ENCODE measurements around the gene HEMK1. TPM values are rescaled to one million over a fixed set of nuclear protein-coding genes. Genes with fewer than 3 reads are reported as not detected.
A peak's percentile ranks its signal among the peaks of the same experiment; 100 is the strongest.

HEMK1 gene
- total and polyA plus RNA-seq, 2 donors (not counting 1 experiment from before 2014, with no cell fraction given) = 34.2 to 43.0 TPM

DNA sequence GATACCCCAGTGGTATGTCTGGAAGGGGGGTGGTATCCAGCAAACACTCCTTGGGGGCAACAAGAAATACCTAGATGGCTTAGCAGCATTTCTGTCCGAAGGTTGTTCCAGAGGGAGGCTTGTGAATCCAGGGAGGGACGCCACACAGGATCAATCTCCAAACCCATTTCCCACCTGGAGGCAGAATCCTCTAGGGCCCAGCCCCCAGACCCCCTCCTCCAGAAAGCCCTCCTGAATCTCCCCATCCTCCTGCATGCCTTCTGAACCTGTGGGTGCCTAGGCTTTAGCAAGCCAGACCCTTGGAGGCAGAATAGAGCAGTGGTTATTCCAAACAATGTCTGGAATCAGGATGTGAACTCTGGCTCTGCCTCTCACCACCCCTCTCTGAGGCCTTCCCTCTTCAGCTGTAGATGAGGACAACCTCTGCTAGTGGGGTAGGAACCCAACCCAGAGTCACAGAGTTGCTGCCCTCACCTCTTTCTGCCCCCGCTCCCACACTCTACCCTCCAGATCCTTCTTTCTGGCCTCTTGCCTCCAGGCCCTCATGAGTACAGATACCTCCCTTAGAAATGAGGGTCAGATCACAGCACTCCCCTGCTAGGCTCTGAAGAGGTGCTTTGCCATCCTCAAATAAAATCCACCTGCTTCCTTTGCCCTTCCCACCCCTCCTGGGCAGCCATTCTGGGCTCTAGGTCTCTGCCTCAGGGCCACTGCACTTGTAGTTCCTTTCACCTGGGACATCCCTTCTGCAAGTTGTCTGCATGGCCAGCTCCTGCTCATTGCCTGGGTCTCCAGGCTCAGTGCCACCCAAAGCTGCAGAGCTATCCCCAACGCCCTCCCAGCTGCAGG, 34.2 kb downstream of the HEMK1 start:
- Mint-ChIP-seq H3K4me3 (no peak overlapping the region), H3K27me3 (no peaks in the 10 kb centered on the region), H3K27ac (no peak overlapping the region), H3K9me3 (ENCODE audit: insufficient read depth) (no peaks in the 10 kb centered on the region), H3K4me1 (peaks cover 42% of the 10 kb centered on the region)
- ATAC-seq (ENCODE audit: low read depth) = no peak
- DNase-seq = no peak
- TF ChIP-seq, protein P1, sequence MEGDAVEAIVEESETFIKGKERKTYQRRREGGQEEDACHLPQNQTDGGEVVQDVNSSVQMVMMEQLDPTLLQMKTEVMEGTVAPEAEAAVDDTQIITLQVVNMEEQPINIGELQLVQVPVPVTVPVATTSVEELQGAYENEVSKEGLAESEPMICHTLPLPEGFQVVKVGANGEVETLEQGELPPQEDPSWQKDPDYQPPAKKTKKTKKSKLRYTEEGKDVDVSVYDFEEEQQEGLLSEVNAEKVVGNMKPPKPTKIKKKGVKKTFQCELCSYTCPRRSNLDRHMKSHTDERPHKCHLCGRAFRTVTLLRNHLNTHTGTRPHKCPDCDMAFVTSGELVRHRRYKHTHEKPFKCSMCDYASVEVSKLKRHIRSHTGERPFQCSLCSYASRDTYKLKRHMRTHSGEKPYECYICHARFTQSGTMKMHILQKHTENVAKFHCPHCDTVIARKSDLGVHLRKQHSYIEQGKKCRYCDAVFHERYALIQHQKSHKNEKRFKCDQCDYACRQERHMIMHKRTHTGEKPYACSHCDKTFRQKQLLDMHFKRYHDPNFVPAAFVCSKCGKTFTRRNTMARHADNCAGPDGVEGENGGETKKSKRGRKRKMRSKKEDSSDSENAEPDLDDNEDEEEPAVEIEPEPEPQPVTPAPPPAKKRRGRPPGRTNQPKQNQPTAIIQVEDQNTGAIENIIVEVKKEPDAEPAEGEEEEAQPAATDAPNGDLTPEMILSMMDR (IDR thresholded peaks at IDR 0.05) = no peak
- no peak for TF ChIP-seq EZH2 (IDR thresholded peaks at IDR 0.05; ENCODE audit: borderline replicate concordance, insufficient read depth, low read depth, low read length, poor library complexity, severe bottlenecking)
- H3K9me3 ChIP-seq (ENCODE audit: control extremely low read depth in 1 of 3, control insufficient read depth in 2 of 3, insufficient read depth in 1 of 3, low read length in 2 of 3) = no peaks in the 10 kb centered on the region
- intact Hi-C loops (cut with micrococcal nuclease) = no loop called here
- H3K9ac ChIP-seq (ENCODE audit: low read length) = no peak overlapping the region
- no peaks in the 10 kb centered on the region for H3K27me3 ChIP-seq (replicated peaks in 1 of 4; ENCODE audit: control extremely low read depth in 1 of 4, control insufficient read depth in 3 of 4, insufficient read depth in 4 of 4, low read length in 3 of 4)
- ChIA-PET CTCF (interaction anchor here (0.6 to 17.6 kb wide), 3 partner anchors 10 to 1771 kb away, joined by 3 to 541 read pairs (median 4); partner anchors contain the start of genes C3orf18 and HEMK1), POLR2A (no interaction called here)
- H3K79me2 ChIP-seq (ENCODE audit: control insufficient read depth, insufficient read depth, low read length) = no peaks in the 10 kb centered on the region
- H2AFZ ChIP-seq (ENCODE audit: insufficient read depth, low read depth, low read length, poor library complexity, severe bottlenecking) = no peak overlapping the region
- no peak overlapping the region for H3K27ac ChIP-seq (ENCODE audit: low read length in 2 of 2)
- peaks cover 39 to 50% of the 10 kb centered on the region in 2 donors for H3K4me1 ChIP-seq (ENCODE audit: control insufficient read depth in 2 of 2, insufficient read depth in 2 of 2, low read length in 2 of 2)
- WGBS (ENCODE audit: insufficient coverage) = 53% methylated on average over 4 of the region's 4 CpGs
- H3K4me3 ChIP-seq (ENCODE audit: control extremely low read depth in 1 of 5, extremely low read depth in 1 of 5, insufficient read depth in 1 of 5, low read depth in 2 of 5, low read length in 4 of 5) = no peak overlapping the region
- peaks cover 0 to 4% of the 10 kb centered on the region in 2 experiments for H3K36me3 ChIP-seq (replicated peaks in 1 of 2; ENCODE audit: control extremely low read depth in 1 of 2, control insufficient read depth in 1 of 2, extremely low read depth in 1 of 2, insufficient read depth in 2 of 2, low read length in 1 of 2)
- H4K20me1 ChIP-seq (ENCODE audit: control insufficient read depth, insufficient read depth, low read length, poor library complexity, severe bottlenecking) = no peaks in the 10 kb centered on the region
- H3K4me2 ChIP-seq (replicated peaks; ENCODE audit: low read depth, low read length, poor library complexity, severe bottlenecking) = no peak overlapping the region

DNA sequence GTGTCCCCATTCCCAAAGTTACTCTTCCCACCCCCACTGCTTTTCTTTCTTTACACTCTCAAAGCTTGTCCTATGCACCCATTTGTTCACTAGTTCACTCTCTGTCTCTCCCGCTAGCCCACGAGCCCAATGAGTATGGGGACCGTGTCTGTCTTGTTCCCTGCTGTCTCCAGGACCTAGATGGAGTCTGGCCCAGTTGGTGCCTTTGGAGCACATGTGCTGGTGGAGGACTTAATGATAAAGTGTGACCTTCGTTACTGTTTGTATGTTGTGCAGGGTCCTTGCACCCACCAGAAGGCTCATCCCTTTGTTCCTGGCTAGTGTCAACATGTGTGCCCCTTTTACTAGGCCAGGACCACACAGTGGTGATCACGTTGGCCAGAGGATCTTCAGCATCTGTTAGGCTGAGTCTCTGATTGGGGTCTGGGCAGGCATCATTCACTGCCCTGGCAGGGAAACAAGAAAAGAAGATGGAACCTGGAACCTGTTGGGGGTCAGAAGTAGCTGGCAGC, 34.8 kb downstream of the HEMK1 start:
- Mint-ChIP-seq H3K27me3 (no peaks in the 10 kb centered on the region), H3K4me3 (no peak overlapping the region), H3K9me3 (ENCODE audit: insufficient read depth) (no peaks in the 10 kb centered on the region), H3K27ac (peak overlapping the region; percentile 35), H3K4me1 (peaks cover 42% of the 10 kb centered on the region)
- ATAC-seq (ENCODE audit: low read depth) (no peak), DNase-seq (no peak)
- Histone ChIP-seq H2AFZ (ENCODE audit: insufficient read depth, low read depth, low read length, poor library complexity, severe bottlenecking) (no peak overlapping the region), H3K4me3 (ENCODE audit: control extremely low read depth in 1 of 5, extremely low read depth in 1 of 5, insufficient read depth in 1 of 5, low read depth in 2 of 5, low read length in 4 of 5) (no peak overlapping the region), H3K36me3 (replicated peaks in 1 of 2; ENCODE audit: control extremely low read depth in 1 of 2, control insufficient read depth in 1 of 2, extremely low read depth in 1 of 2, insufficient read depth in 2 of 2, low read length in 1 of 2) (peaks cover 0 to 4% of the 10 kb centered on the region in 2 experiments), H3K4me1 (ENCODE audit: control insufficient read depth in 2 of 2, insufficient read depth in 2 of 2, low read length in 2 of 2) (peaks cover 39 to 50% of the 10 kb centered on the region in 2 donors), H3K27ac (ENCODE audit: low read length in 2 of 2) (peak overlapping the region; percentile 16 to 21), H4K20me1 (ENCODE audit: control insufficient read depth, insufficient read depth, low read length, poor library complexity, severe bottlenecking) (no peaks in the 10 kb centered on the region), H3K9ac (ENCODE audit: low read length) (no peak overlapping the region), H3K27me3 (replicated peaks in 1 of 4; ENCODE audit: control extremely low read depth in 1 of 4, control insufficient read depth in 3 of 4, insufficient read depth in 4 of 4, low read length in 3 of 4) (no peaks in the 10 kb centered on the region), H3K79me2 (ENCODE audit: control insufficient read depth, insufficient read depth, low read length) (peaks cover 6% of the 10 kb centered on the region), H3K4me2 (replicated peaks; ENCODE audit: low read depth, low read length, poor library complexity, severe bottlenecking) (no peak overlapping the region), H3K9me3 (ENCODE audit: control extremely low read depth in 1 of 3, control insufficient read depth in 2 of 3, insufficient read depth in 1 of 3, low read length in 2 of 3) (no peaks in the 10 kb centered on the region)
- WGBS (ENCODE audit: insufficient coverage) = 92% methylated on average over 5 of the region's 5 CpGs
- intact Hi-C loops (cut with micrococcal nuclease) = no loop called here
- POLR2A ChIA-PET = no interaction called here
- no peak for TF ChIP-seq EZH2 (IDR thresholded peaks at IDR 0.05; ENCODE audit: borderline replicate concordance, insufficient read depth, low read depth, low read length, poor library complexity, severe bottlenecking)
- TF ChIP-seq, protein P1 (IDR thresholded peaks at IDR 0.05) = no peak
- CTCF ChIA-PET = interaction anchor here (0.6 to 17.6 kb wide), 4 partner anchors 13 to 1772 kb away, joined by 3 to 541 read pairs (median 5); partner anchors contain the start of genes C3orf18 and HEMK1

All from B cell (primary cell).